Activated CD8-positive, alpha-beta T cell treated with anti-CD3 and anti-CD28 coated beads for 36 hours (primary cell): ENCODE data around the gene GSTA1. TPM values are rescaled to one million over a fixed set of nuclear protein-coding genes. Genes with fewer than 3 reads are reported as not detected.
"Not testable (repeated sequence)": the region's sequence is repeated elsewhere in the genome, so short reads cannot be mapped to it uniquely, and the experiment has no call there.

Experiments
- ATAC-seq: fragments of 200-7000 bp; cut with Tn5 transposase; one replicate; pipeline ENCODE4 v1.10.0; 2021; ENCODE audit warnings: mild to moderate bottlenecking, moderate library complexity
- CTCF ChIA-PET: fragments of 350-600 bp; sonication (Branson Sonifier 250); formaldehyde crosslinking; loops from one replicate; lab custom pipeline; 2021; ENCODE audit warnings: antibody characterized with exemption; lab: Charles Lee
- POLR2A ChIA-PET: fragments of 350-600 bp; sonication (Branson Sonifier 250); formaldehyde crosslinking; loops from one replicate; lab custom pipeline; 2021; ENCODE audit warnings: antibody characterized with exemption; lab: Charles Lee
- DNase-seq: peaks from one replicate; pipeline ENCODE4 v3.0.0-alpha.2; 2020
- H3K27ac Mint-ChIP-seq: one replicate; pipeline ENCODE4 v1.8.0; 2021; ENCODE audit warnings: mild to moderate bottlenecking, mixed read lengths
- H3K27me3 Mint-ChIP-seq: one replicate; pipeline ENCODE4 v1.8.0; 2021; ENCODE audit warnings: mixed read lengths
- H3K36me3 Mint-ChIP-seq: one replicate; pipeline ENCODE4 v1.8.0; 2021; ENCODE audit warnings: low read depth, mixed read lengths
- H3K4me1 Mint-ChIP-seq: one replicate; pipeline ENCODE4 v1.8.0; 2021; ENCODE audit warnings: low read depth, mixed read lengths
- H3K4me3 Mint-ChIP-seq: one replicate; pipeline ENCODE4 v1.8.0; 2021; ENCODE audit warnings: mild to moderate bottlenecking, moderate library complexity, mixed read lengths
- H3K9me3 Mint-ChIP-seq: one replicate; pipeline ENCODE4 v1.8.0; 2021; ENCODE audit warnings: mixed read lengths
- CTCF ChIP-seq: fragments of 200-600 bp; IDR thresholded peaks from one replicate; pipeline ENCODE4 v1.8.0; 2022; ENCODE audit warnings: antibody characterized with exemption, mild to moderate bottlenecking
- intact Hi-C: fragments of 100-400 bp; cut with micrococcal nuclease; formaldehyde crosslinking; loops from one replicate; pipeline ENCODE4 v1.10.0; 2022
- total RNA-seq, 2 experiments: library from RNA; stranded (reverse); gene quantifications; one replicate each; pipeline ENCODE4 v1.2.3, GENCODE V29; 2021

Gene GSTA1
- total RNA-seq, 2 experiments from 2014 or later, result not detected

- Mint-ChIP-seq H3K4me3 (no peak overlapping the region), H3K9me3 (no peaks in the 10 kb centered on the region), H3K27ac (no peak overlapping the region), H3K4me1 (no peaks in the 10 kb centered on the region), H3K36me3 (no peaks in the 10 kb centered on the region), H3K27me3 (peaks cover 14% of the 10 kb centered on the region)
- ATAC-seq (no peak), DNase-seq (no peak)
- TF ChIP-seq CTCF, result no peak
- intact Hi-C loops, result no loop called here
- POLR2A ChIA-PET, result no interaction called here
- CTCF ChIA-PET, result no interaction called here
Observed at GRCh38 chr6:52801188-52801841, 2.3 kb downstream of the GSTA1 start.

GRCh38 chr6:52799272-52799671 lies 4.3 kb downstream of the GSTA1 start:
- H3K4me3 Mint-ChIP-seq, CTCF ChIA-PET, H3K9me3 Mint-ChIP-seq, H3K27ac Mint-ChIP-seq, H3K4me1 Mint-ChIP-seq, H3K36me3 Mint-ChIP-seq, DNase-seq, intact Hi-C loops, ATAC-seq, POLR2A ChIA-PET: not testable (repeated sequence)
- peaks cover 15% of the 10 kb centered on the region for H3K27me3 Mint-ChIP-seq

GRCh38 chr6:52794366-52794765 lies 9.2 kb downstream of the GSTA1 start:
- ATAC-seq, intact Hi-C loops, H3K4me3 Mint-ChIP-seq, H3K36me3 Mint-ChIP-seq, CTCF ChIA-PET, H3K27ac Mint-ChIP-seq, DNase-seq, H3K9me3 Mint-ChIP-seq, H3K4me1 Mint-ChIP-seq: not testable (repeated sequence)
- peaks cover 11% of the 10 kb centered on the region for H3K27me3 Mint-ChIP-seq
- POLR2A ChIA-PET, result interaction anchor here (0.7 kb wide), 1 partner anchor 11 kb away, joined by 3 read pairs; no protein-coding TSS in a partner anchor

- Mint-ChIP-seq H3K27ac (no peak overlapping the region), H3K4me1 (no peaks in the 10 kb centered on the region), H3K4me3 (no peak overlapping the region), H3K9me3 (no peaks in the 10 kb centered on the region), H3K27me3 (peaks cover 9% of the 10 kb centered on the region), H3K36me3 (no peaks in the 10 kb centered on the region)
- no peak for TF ChIP-seq CTCF
- ChIA-PET POLR2A (no interaction called here), CTCF (no interaction called here)
- DNase-seq (no peak), ATAC-seq (no peak)
- intact Hi-C loops, result no loop called here
Observed at GRCh38 chr6:52790861-52791260, 12.8 kb downstream of the GSTA1 start.

- DNase-seq, CTCF ChIA-PET, ATAC-seq, H3K4me1 Mint-ChIP-seq, H3K27ac Mint-ChIP-seq, H3K9me3 Mint-ChIP-seq, POLR2A ChIA-PET, H3K27me3 Mint-ChIP-seq, H3K4me3 Mint-ChIP-seq, H3K36me3 Mint-ChIP-seq, intact Hi-C loops: not testable (repeated sequence)
Observed at GRCh38 chr6:52789658-52790057, 14.0 kb downstream of the GSTA1 start.

GRCh38 chr6:52788478-52788877 lies 15.1 kb downstream of the GSTA1 start:
- H3K4me3 Mint-ChIP-seq, result no peak overlapping the region
- H3K9me3 Mint-ChIP-seq, result no peaks in the 10 kb centered on the region
- H3K4me1 Mint-ChIP-seq, result no peaks in the 10 kb centered on the region
- ATAC-seq (no peak), DNase-seq (no peak)
- ChIA-PET POLR2A (no interaction called here), CTCF (no interaction called here)
- H3K27me3 Mint-ChIP-seq, result peaks cover 5% of the 10 kb centered on the region
- H3K27ac Mint-ChIP-seq, result no peak overlapping the region
- no peaks in the 10 kb centered on the region for H3K36me3 Mint-ChIP-seq
- intact Hi-C loops, result no loop called here
- TF ChIP-seq CTCF, result no peak
